ENCODE measurements around the gene NLE1.

NLE1 gene

DNA sequence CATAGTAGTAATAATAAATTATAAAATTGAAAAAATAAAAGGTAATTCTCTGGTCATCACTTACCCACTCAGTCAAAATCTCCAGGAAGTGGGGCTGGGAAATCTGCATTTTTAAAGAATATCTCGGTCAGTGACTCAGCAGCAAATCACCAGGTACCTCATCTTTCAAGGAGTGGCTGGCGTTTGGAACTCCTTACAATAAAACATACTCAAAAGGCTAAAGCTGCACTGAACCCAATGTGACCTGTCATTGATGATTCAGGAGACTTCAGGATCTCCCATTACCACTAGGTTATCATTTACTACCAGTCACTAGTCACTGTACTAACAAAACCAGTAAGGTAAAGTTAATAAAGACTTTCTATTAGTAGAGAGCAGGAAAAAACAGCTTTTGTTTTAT is 57.1 kb downstream of the NLE1 start:
- no peak for DNase-seq

DNA sequence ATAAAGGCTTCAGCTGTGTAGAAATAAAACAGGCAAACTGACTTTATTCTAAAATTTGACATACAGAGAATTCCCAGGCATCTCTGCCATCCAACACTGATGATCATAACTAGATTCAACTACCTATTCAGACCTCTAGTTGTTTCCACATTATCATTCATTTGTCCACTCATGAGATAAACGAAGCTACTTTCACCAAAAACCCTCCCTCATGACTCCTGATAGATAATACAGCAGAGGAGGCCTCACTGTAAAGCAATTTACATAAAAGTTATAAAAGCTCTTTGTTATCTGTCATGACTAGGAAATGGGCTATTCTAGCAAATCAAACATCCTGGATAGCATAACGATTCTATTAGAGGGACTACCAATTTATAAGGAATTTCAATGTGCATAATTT is 59.0 kb downstream of the NLE1 start:
- DNase-seq, result no peak

DNA sequence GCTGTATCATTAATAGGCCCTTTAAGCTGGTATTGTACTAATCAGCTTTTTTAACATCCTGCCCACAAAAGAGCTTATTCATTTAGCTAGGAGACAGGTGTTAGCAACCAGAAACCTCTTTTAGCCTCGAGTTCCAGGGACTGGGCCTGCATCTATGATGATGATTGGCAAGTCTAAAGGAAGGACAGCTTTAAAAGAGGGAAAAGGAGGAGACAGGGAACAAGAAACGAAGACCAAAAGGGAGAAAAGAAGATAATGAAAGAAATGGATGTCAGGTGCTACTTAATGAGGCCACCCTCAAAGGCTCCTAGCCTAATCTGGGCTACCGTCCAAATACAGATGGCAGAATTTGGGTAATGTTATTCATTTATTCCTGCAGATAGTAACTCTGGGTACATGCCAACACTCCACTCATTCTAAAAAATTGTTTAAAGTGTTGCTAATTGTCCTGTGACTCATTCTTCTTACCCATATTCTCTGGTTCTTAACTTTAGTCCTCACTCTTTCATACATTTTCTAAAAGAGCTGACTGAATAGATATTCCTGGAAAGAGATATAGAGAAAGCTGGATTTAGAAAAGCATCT is 59.9 kb downstream of the NLE1 start:
- no peak for DNase-seq

DNA sequence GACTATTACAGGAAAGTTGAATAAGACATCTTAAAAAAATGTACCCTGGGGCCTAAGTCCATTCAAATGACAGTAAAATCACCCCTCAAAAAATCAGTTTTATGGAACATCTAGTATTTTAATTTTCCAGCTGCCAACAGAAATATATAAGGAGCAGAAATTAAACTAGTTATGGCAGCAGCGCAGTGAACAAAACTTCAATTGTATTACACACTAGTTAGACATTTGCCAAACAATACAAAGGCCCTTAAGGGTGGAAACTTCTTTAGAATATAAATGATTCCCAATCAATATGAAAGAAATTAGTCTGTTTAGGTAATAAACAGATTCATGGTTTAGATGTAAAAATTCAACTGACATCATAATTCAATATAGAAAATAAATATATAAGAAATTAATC is 60.5 kb downstream of the NLE1 start:
- no peak for DNase-seq

DNA sequence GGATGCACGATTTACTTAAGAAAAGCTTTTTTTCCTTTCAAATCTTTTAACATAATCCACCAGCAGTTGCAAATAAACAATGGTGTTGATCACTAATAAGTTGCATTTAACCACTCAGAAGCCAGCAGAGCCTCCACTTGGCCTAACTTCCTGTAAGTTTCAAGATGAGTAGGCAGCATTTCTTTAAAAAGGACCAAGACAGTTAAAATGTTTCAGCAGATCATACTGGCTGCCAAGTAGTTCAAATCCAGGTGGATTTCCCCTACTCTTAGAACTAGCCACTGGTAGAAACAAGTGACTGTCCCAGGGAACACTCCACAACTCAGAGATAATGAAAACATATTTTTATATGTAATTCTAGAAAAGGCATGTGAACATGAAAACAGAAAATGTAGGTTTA is 61.6 kb downstream of the NLE1 start:
- DNase-seq, result no peak

DNA sequence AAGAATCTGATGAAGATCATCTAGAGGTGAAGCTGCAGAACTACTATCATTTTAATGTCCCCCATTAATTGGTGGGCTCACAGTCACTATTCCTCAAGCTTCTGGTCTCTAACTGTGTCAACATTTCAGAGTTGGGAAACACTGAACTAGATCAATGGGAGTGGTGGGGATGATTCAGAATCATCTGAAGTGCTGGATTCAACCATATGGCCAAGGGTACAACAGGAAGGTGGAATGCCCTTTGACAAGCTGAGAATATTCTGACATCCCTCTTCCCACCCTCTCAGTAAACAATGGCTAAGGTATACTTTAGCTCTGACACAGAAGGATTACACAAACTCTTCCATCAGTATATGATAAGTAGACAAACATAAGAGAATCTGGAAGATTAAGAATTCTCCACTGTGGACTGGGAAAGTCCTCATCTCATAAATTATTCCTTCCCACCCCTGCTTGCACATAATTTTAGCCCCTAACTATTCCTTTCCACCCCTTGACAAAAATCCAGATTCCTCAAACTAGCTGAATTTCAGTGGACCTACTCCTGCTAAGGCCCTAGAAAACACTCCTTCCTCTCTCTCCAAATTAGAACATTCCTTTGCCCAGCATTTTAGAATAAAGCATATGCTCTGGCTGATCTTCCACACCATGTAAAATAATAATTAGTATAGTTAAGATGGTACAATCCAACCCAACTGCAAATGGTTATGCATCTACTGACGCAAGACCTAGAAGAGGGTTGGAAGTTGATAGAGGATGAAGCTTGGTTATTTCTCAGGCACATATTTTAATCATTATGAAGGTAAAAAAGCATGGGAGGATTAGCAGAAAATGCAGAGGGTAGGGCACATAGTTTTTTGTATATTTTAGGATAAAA is 62.3 kb downstream of the NLE1 start:
- DNase-seq, result no peak

Measured in GDM1 (cell line).